H9 (cell line): ENCODE data around the gene CASK. TPM values are rescaled to one million over a fixed set of nuclear protein-coding genes. Genes with fewer than 3 reads are reported as not detected.

Experiments used
- DNase-seq: peaks from one replicate; pipeline ENCODE4 v3.0.0-alpha.2; 2017
- H2AFZ ChIP-seq: one replicate; pipeline ENCODE4 v1.6.1; 2013; ENCODE audit warnings: mild to moderate bottlenecking, low read length, control low read depth, moderate library complexity
- H2AK5ac ChIP-seq: 2 replicates; pipeline ENCODE4 v1.6.1; 2013; ENCODE audit warnings: low read length, control low read depth, mixed read lengths; ENCODE audit not compliant: insufficient read length
- H2BK120ac ChIP-seq: one replicate; pipeline ENCODE4 v1.6.1; 2013; ENCODE audit warnings: low read depth, mild to moderate bottlenecking, low read length, control low read depth, inconsistent platforms; ENCODE audit not compliant: poor library complexity, severe bottlenecking
- H2BK12ac ChIP-seq: 2 replicates; pipeline ENCODE4 v1.6.1; 2013; ENCODE audit warnings: low read length, control low read depth, mixed read lengths, low read depth; ENCODE audit not compliant: insufficient read length
- H2BK15ac ChIP-seq: 2 replicates; pipeline ENCODE4 v1.6.1; 2013; ENCODE audit warnings: low read depth, low read length, control low read depth
- H2BK20ac ChIP-seq: one replicate; pipeline ENCODE4 v1.6.1; 2013; ENCODE audit warnings: low read depth, mild to moderate bottlenecking, low read length, control low read depth, inconsistent platforms; ENCODE audit not compliant: poor library complexity, severe bottlenecking
- H2BK5ac ChIP-seq: 2 replicates; pipeline ENCODE4 v1.6.1; 2013; ENCODE audit warnings: low read length, control low read depth, mixed read lengths; ENCODE audit not compliant: insufficient read length
- H3K14ac ChIP-seq: 2 replicates; pipeline ENCODE4 v1.6.1; 2013; ENCODE audit warnings: low read length, control low read depth; ENCODE audit not compliant: insufficient read depth
- H3K18ac ChIP-seq: 2 replicates; pipeline ENCODE4 v1.6.1; 2013; ENCODE audit warnings: low read depth, mild to moderate bottlenecking, mixed read lengths, low read length, control low read depth; ENCODE audit not compliant: insufficient read length
- H3K23ac ChIP-seq: 2 replicates; pipeline ENCODE4 v1.6.1; 2013; ENCODE audit warnings: low read length, control low read depth, mixed read lengths, low read depth; ENCODE audit not compliant: insufficient read length
- H3K23me2 ChIP-seq: 2 replicates; pipeline ENCODE4 v1.6.1; 2013; ENCODE audit warnings: low read depth, mild to moderate bottlenecking, mixed read lengths, low read length, control low read depth; ENCODE audit not compliant: insufficient read length, poor library complexity, severe bottlenecking
- H3K27ac ChIP-seq: 2 replicates; pipeline ENCODE4 v1.5.1; 2013; ENCODE audit warnings: low read length, control low read depth, mixed read lengths, low read depth; ENCODE audit not compliant: insufficient read length
- H3K27me3 ChIP-seq: 2 replicates; pipeline ENCODE4 v1.6.1; 2013; ENCODE audit warnings: low read length, control low read depth, inconsistent platforms; ENCODE audit not compliant: insufficient read depth
- H3K4ac ChIP-seq: 2 replicates; pipeline ENCODE4 v1.6.1; 2013; ENCODE audit warnings: low read depth, mild to moderate bottlenecking, control low read depth, inconsistent platforms, low read length, moderate library complexity
- H3K4me1 ChIP-seq: 2 replicates; pipeline ENCODE4 v1.6.1; 2013; ENCODE audit warnings: low read length, control low read depth, inconsistent platforms; ENCODE audit not compliant: insufficient read depth
- H3K4me2 ChIP-seq: 2 replicates; pipeline ENCODE4 v1.6.1; 2013; ENCODE audit warnings: low read length, control low read depth, mixed read lengths; ENCODE audit not compliant: insufficient read length, insufficient read depth
- H3K56ac ChIP-seq: 2 replicates; pipeline ENCODE4 v1.6.1; 2013; ENCODE audit warnings: low read depth, mild to moderate bottlenecking, mixed read lengths, low read length, control low read depth; ENCODE audit not compliant: insufficient read length
- H3K79me1 ChIP-seq: 2 replicates; pipeline ENCODE4 v1.6.1; 2013; ENCODE audit warnings: low read depth, mild to moderate bottlenecking, moderate library complexity, low read length, control low read depth, inconsistent platforms; ENCODE audit not compliant: insufficient read depth, poor library complexity, severe bottlenecking
- H3K79me2 ChIP-seq: 2 replicates; pipeline ENCODE4 v1.6.1; 2013; ENCODE audit warnings: low read length, control low read depth, inconsistent platforms; ENCODE audit not compliant: insufficient read depth
- H3K9ac ChIP-seq: 2 replicates; pipeline ENCODE4 v1.6.1; 2013; ENCODE audit warnings: low read length, control low read depth, mixed read lengths; ENCODE audit not compliant: insufficient read length; ENCODE audit errors: extremely low read depth
- H3K9me3 ChIP-seq: one replicate; pipeline ENCODE4 v1.6.1; 2013; ENCODE audit warnings: low read depth, low read length, inconsistent platforms; ENCODE audit not compliant: control insufficient read depth
- H3T11ph ChIP-seq: one replicate; pipeline ENCODE4 v1.6.1; 2013; ENCODE audit warnings: mild to moderate bottlenecking, low read length, control low read depth, inconsistent platforms
- H4K20me1 ChIP-seq: one replicate; pipeline ENCODE4 v1.6.1; 2013; ENCODE audit not compliant: control insufficient read depth, insufficient read length, insufficient read depth
- H4K5ac ChIP-seq: 2 replicates; pipeline ENCODE4 v1.6.1; 2013; ENCODE audit warnings: low read depth, mild to moderate bottlenecking, mixed read lengths, low read length, control low read depth; ENCODE audit not compliant: insufficient read length
- H4K8ac ChIP-seq: replicated peaks from 2 replicates; pipeline ENCODE4 v1.6.1; 2013; ENCODE audit warnings: low read length, control low read depth, mixed read lengths, low read depth; ENCODE audit not compliant: insufficient read length
- H4K91ac ChIP-seq: 2 replicates; pipeline ENCODE4 v1.6.1; 2013; ENCODE audit warnings: low read depth, mild to moderate bottlenecking, moderate library complexity, mixed read lengths, low read length, control low read depth; ENCODE audit not compliant: insufficient read length
- H3K27ac Mint-ChIP-seq, 3 experiments: 2 replicates in 2 of 3; 3 replicates in 1 of 3; pipeline ENCODE4 v1.8.0; 2020 to 2021; ENCODE audit warnings: mixed read lengths in 3 of 3, mild to moderate bottlenecking in 1 of 3, moderate library complexity in 1 of 3
- H3K27me3 Mint-ChIP-seq: 2 replicates; pipeline ENCODE4 v1.8.0; 2021; ENCODE audit warnings: low read depth, mild to moderate bottlenecking, moderate library complexity, mixed read lengths
- H3K36me3 Mint-ChIP-seq, 3 experiments: 2 replicates in 2 of 3; 3 replicates in 1 of 3; pipeline ENCODE4 v1.8.0; 2020 to 2021; ENCODE audit warnings: low read depth in 3 of 3, mixed read lengths in 3 of 3; ENCODE audit not compliant: insufficient read depth in 1 of 3
- H3K4me1 Mint-ChIP-seq, 2 experiments: 2 replicates each; pipeline ENCODE4 v1.8.0; 2020; ENCODE audit warnings: mixed read lengths in 2 of 2
- H3K4me3 Mint-ChIP-seq, 2 experiments: 2 replicates in 1 of 2; 3 replicates in 1 of 2; pipeline ENCODE4 v1.8.0; 2020 to 2021; ENCODE audit warnings: mild to moderate bottlenecking in 2 of 2, mixed read lengths in 2 of 2, moderate library complexity in 1 of 2
- H3K9me3 Mint-ChIP-seq, 2 experiments: 2 replicates in 1 of 2; 3 replicates in 1 of 2; pipeline ENCODE4 v1.8.0; 2020; ENCODE audit warnings: mild to moderate bottlenecking in 2 of 2, mixed read lengths in 2 of 2, moderate library complexity in 1 of 2
- WGBS: extraction: QIAGEN DNeasy Blood & Tissue Kit; methylation state at CpG from one replicate; pipeline ENCODE4 v1.1.7; 2013; ENCODE audit warnings: missing lambda C conversion rate, low lambda C conversion rate, mixed read lengths; ENCODE audit not compliant: insufficient read length; ENCODE audit errors: extremely low coverage; 5-methylcytosine and 5-hydroxymethylcytosine counted together
- total RNA-seq: library from RNA; stranded (reverse); gene quantifications from 2 replicates; pipeline ENCODE4 v1.2.1, GENCODE V29; 2021
- TF ChIP-seq, protein P1 (sequence below): fragments of 200-600 bp; sonication (generic); conservative IDR thresholded peaks from 3 replicates; pipeline ENCODE4 v1.8.0; 2021; ENCODE audit warnings: antibody characterized with exemption, mild to moderate bottlenecking

The CASK gene
- total RNA-seq, 1 experiment from 2014 or later, result 44.1 TPM

DNA sequence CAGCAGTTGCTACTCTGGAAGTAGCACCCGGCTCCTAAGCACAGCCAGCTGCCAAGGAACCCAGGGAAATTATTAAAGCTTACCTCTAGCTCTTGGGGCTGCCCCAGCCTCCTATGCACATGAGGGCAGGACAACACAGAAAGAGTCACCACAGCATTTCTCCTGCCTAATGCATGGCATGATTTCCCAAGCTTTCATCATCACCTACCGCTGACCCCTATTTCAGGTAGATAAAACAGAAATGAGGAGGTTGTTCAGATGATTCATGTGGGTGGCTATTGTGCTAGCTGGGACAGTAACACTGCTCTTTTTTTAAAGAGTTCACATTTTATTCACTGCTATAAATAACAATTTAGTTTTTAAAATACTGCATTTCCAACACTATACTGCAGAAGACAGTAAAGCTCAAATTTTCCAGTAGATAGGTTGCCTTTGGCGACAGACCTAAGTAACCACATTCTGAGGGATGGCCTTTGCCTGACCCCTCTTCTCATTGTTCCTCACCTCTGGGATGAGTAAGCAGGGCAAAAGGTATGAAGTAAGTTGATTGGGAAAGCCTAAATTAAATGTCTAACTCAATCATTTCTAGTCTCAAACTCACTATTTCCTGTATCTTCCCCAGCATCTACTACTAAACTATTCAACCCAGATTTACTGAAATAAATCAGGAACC lies 16.7 kb downstream of the CASK start:
- Histone ChIP-seq H4K20me1 (no peaks in the 10 kb centered on the region), H3K79me1 (peaks cover 8% of the 10 kb centered on the region), H3K9ac (no peak overlapping the region), H3K23ac (no peak overlapping the region), H2AK5ac (no peak overlapping the region), H2BK20ac (no peak overlapping the region), H3K9me3 (no peaks in the 10 kb centered on the region), H3K23me2 (no peaks in the 10 kb centered on the region), H4K8ac (no peak overlapping the region), H3K27me3 (no peaks in the 10 kb centered on the region), H3K56ac (no peak overlapping the region), H2BK12ac (no peak overlapping the region), H3K18ac (no peak overlapping the region), H2BK5ac (no peak overlapping the region), H3T11ph (no peak overlapping the region), H3K14ac (no peak overlapping the region), H4K5ac (no peak overlapping the region), H4K91ac (no peak overlapping the region), H2BK120ac (no peak overlapping the region), H3K4ac (no peak overlapping the region), H3K4me2 (no peak overlapping the region), H3K79me2 (peaks cover 24% of the 10 kb centered on the region; the same call in 1 of the 2 replicates), H3K27ac (no peak overlapping the region), H2BK15ac (no peak overlapping the region), H3K4me1 (no peaks in the 10 kb centered on the region), H2AFZ (no peak overlapping the region)
- DNase-seq, result no peak
- no peak overlapping the region for H3K4me3 Mint-ChIP-seq
- H3K9me3 Mint-ChIP-seq, result peaks cover 65 to 75% of the 10 kb centered on the region in 2 experiments
- TF ChIP-seq, protein P1, sequence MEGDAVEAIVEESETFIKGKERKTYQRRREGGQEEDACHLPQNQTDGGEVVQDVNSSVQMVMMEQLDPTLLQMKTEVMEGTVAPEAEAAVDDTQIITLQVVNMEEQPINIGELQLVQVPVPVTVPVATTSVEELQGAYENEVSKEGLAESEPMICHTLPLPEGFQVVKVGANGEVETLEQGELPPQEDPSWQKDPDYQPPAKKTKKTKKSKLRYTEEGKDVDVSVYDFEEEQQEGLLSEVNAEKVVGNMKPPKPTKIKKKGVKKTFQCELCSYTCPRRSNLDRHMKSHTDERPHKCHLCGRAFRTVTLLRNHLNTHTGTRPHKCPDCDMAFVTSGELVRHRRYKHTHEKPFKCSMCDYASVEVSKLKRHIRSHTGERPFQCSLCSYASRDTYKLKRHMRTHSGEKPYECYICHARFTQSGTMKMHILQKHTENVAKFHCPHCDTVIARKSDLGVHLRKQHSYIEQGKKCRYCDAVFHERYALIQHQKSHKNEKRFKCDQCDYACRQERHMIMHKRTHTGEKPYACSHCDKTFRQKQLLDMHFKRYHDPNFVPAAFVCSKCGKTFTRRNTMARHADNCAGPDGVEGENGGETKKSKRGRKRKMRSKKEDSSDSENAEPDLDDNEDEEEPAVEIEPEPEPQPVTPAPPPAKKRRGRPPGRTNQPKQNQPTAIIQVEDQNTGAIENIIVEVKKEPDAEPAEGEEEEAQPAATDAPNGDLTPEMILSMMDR, result no peak
- WGBS, result no CpG with 5 or more reads among the region's 3 CpGs
- peaks cover 22 to 46% (median 40%) of the 10 kb centered on the region in 3 experiments for H3K36me3 Mint-ChIP-seq
- no peak overlapping the region for H3K27ac Mint-ChIP-seq
- 0 out of 4 replicates have a peak, but pooled peaks cover 0 to 2% of the 10 kb centered on the region in 2 experiments for H3K4me1 Mint-ChIP-seq
- H3K27me3 Mint-ChIP-seq, result no peaks in the 10 kb centered on the region
